IMR-90 (cell line): ENCODE data around the gene PAQR7.

Source experiments
- BHLHE40 ChIP-seq: fragments of 150-350 bp; IDR thresholded peaks from 2 replicates; pipeline ENCODE4 v1.6.1; 2016; ENCODE audit warnings: mild to moderate bottlenecking, low read depth, low read length
- CEBPB ChIP-seq: IDR thresholded peaks from 2 replicates; pipeline ENCODE4 v1.6.1; 2012; ENCODE audit warnings: low read depth, low read length, improper control_type of control experiment
- CTCF ChIP-seq: conservative IDR thresholded peaks from 2 replicates; pipeline ENCODE4 v1.5.1; 2012; ENCODE audit warnings: mild to moderate bottlenecking, low read depth, low read length, improper control_type of control experiment
- POLR2A ChIP-seq: IDR thresholded peaks from 2 replicates; pipeline ENCODE4 v1.6.1; 2012; ENCODE audit warnings: mild to moderate bottlenecking, low read depth, low read length
- RCOR1 ChIP-seq: IDR thresholded peaks from 2 replicates; pipeline ENCODE4 v1.6.1; 2012; ENCODE audit warnings: mild to moderate bottlenecking, low read length, improper control_type of control experiment; ENCODE audit not compliant: insufficient replicate concordance
- RFX5 ChIP-seq: IDR thresholded peaks from 2 replicates; pipeline ENCODE4 v1.8.0; 2012; ENCODE audit warnings: low read depth, mild to moderate bottlenecking, low read length, moderate library complexity

GRCh38 chr1:25904943-25905679, 29.6 kb upstream of the PAQR7 start:
- TF ChIP-seq CTCF (no peak), POLR2A (no peak), RCOR1 (no peak), RFX5 (no peak), BHLHE40 (0 out of 2 replicates have a peak, but pooled peaks have one; percentile 1), CEBPB (peak; percentile 59)
